Measurements from ENCODE around the gene NFXL1.

GRCh38 chr4:47954245-47954644 is 39.9 kb upstream of the NFXL1 start:
- no peak for TF ChIP-seq EP300 (IDR thresholded peaks at IDR 0.05)
- TF ChIP-seq CTCF (IDR thresholded peaks at IDR 0.05), result no peak
